K562 treated with DMSO at 1 percent for 48 hours (cell line): ENCODE data around the gene ANKRD24. TPM values are rescaled to one million over a fixed set of nuclear protein-coding genes. Genes with fewer than 3 reads are reported as not detected.

Experiments
- total RNA-seq: library from RNA; unstranded; fragments of 300-600 nt; gene quantifications from 2 replicates; pipeline ENCODE4 v1.2.3, GENCODE V29; 2022; ENCODE audit warnings: low replicate concordance; ENCODE audit errors: extremely low read depth

ANKRD24 gene
- total RNA-seq: not detected in 2 replicates

DNA sequence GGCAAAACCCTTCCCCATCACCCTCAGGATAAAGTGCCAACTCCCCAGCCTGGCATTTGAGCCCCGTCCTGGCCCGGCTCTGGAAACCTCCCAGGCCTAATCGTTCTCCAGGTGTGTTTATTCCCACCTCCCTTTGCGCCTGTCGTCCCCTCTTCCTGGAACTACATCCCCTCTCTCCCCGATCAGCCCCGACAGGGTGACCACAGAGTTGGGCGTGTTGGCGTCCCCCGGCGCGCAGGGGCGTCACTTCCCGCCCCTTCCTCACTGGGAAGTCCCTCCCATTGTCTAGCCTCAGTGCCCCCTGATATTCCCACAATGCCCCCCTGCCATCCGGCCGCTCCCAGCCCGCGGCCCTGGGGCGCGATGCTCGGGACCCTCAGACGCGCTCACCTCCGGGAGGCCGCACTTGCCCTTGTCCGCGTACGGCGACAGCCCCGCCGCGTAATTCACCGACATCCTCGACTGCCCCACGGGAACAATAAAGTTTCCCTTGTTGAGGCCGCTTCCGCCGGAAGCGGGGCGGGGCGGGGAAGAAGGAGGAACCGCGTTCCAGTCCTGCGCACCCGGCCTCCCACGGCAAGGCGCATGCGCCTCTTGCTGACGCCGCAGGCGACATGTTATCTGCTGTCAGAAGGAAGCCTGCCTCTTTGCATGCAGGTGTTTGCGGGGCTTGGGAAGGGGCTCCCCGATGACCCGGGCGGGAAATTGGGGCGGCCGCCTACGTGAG is at the start of gene ANKRD24, which contains the start of gene SIRT6:
ANKRD24 (plus strand) TSS at position 606 of the 727 bp plus-strand sequence. CDS start 3,737 bp downstream, outside the sequence.
SIRT6 (minus strand) TSS at position 480 of the 727 bp plus-strand sequence; CDS start at position 456, 24 bp downstream.

DNA sequence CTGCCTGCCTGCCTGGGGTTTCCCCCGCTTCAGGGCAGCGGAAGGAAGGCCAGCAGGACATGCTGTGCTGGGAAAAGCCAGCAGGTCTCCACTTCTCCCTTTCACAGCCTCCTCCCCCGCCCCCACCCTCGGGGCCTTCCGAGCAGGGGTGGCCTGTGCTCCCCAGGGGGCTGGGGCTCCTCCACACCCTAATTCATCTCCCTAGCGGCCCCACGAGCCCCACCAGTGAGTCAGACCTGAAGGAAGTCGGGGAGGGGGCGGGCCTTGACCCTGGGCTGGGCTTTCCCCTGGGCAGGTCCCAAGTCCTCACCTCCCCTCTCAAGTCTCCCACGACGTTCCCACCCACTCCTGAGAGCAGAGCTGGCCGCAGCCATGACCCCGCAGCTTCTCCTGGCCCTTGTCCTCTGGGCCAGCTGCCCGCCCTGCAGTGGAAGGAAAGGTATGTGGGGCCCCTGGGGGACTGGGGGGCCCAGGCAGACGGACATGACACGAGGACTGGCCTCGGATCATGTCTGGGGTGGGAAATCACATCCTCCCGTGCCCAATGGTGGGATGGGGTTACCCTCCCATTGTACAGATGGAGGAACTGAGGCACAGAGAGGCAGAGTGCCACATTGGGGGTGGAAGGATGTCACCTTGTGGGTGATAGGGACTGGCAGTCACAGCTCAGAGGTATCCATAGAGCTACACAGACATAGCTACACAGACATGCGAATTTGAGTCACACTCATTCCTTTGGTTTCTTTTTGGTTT is 46.9 kb downstream of the ANKRD24 start, which contains the start of gene EBI3:
EBI3 (plus strand) TSS at position 345 of the 753 bp plus-strand sequence; CDS start at position 373, 28 bp downstream.

DNA sequence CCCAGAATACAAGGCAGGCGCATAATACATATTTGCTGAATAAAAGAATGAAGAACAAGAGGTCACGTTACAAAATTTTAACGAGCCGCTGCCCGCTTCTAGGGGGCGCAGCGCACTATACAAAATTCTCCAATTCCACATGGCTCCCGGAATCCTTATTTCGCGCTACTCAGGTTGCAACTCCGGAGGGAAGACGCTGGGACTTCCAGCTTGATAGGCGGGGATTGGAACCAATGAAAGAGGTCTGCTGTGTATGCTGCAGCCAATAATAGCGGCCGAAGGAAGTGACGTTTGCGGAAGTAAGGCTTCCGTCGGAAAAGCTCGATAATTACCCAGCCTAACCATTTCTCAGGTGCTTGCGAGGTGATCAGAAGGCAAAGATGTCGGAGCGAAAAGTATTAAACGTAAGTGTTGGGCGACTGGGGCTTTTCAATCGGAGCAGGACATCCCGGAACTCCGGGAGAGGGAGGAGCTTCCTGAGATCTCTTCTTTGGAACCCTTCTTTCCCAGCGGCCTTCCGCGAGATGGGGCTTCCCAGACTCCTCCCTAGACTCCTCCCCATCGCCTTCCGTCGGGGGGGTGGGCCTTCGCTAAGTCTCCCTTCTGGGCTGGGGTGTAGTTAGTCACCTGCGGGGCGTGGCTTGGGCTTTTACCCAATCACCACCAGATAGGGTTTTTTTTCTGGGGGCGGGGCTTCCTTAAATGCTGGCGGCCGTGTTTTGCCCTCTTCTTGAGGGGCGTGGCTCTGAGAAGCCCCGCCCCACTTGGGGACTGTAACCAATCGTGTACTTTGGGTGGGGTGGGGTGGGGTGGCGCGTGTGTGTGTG is 64.5 kb downstream of the ANKRD24 start, which contains the start of gene YJU2:
YJU2 (plus strand) TSS at position 314 of the 827 bp plus-strand sequence; CDS start at position 381, 67 bp downstream.

Other genes starting within 250 kb of the ANKRD24 start
- not detected in 2 replicates for gene NMRK2, start 249.6 kb upstream of the ANKRD24 start, total RNA-seq
- not detected in 2 replicates for gene DAPK3, start 211.6 kb upstream of the ANKRD24 start, total RNA-seq
- gene EEF2, start 197.2 kb upstream of the ANKRD24 start, total RNA-seq: 2,701 and 3,320 TPM in 2 replicates
- not detected in 2 replicates for gene PIAS4, start 175.0 kb upstream of the ANKRD24 start, total RNA-seq
- gene ZBTB7A, start 115.8 kb upstream of the ANKRD24 start, total RNA-seq: not detected in 2 replicates
- gene MAP2K2, start 58.6 kb upstream of the ANKRD24 start, total RNA-seq: not detected in 2 replicates
- not detected in 2 replicates for gene CREB3L3, start 29.1 kb upstream of the ANKRD24 start, total RNA-seq
- not detected in 2 replicates for gene SIRT6, start 126 bp upstream of the ANKRD24 start, total RNA-seq
- not detected in 2 replicates for gene EBI3, start 46.8 kb downstream of the ANKRD24 start, total RNA-seq
- not detected in 2 replicates for gene YJU2, start 64.4 kb downstream of the ANKRD24 start, total RNA-seq
- gene SHD, start 96.6 kb downstream of the ANKRD24 start, total RNA-seq: not detected in 2 replicates
- gene TMIGD2, start 119.7 kb downstream of the ANKRD24 start, total RNA-seq: not detected in 2 replicates
- gene FSD1, start 121.9 kb downstream of the ANKRD24 start, total RNA-seq: not detected in 2 replicates
- gene STAP2, start 156.1 kb downstream of the ANKRD24 start, total RNA-seq: not detected in 2 replicates
- gene MPND, start 160.9 kb downstream of the ANKRD24 start, total RNA-seq: not detected in 2 replicates
- gene SH3GL1, start 217.9 kb downstream of the ANKRD24 start, total RNA-seq: 179 TPM in 1 of 2 replicates, not detected in the other
- not detected in 2 replicates for gene CHAF1A, start 220.0 kb downstream of the ANKRD24 start, total RNA-seq